SKM-1 treated with dmso at 0.1 percent for 144 hours (cell line): Measurements from ENCODE around the gene LRRC8C.

Source experiments
- DNase-seq: peaks from one replicate; lab custom pipeline; 2025; ENCODE audit not compliant: unreplicated experiment; lab: John Stamatoyannopoulos, UW

LRRC8C gene

GRCh38 chr1:89632657-89633247, at the start of gene LRRC8C:
Gene LRRC8C, plus strand, starts transcription at chr1:89633120. Its CDS starts 53,354 bp downstream, at chr1:89686474.
- DNase-seq, result peak; percentile 78

DNA sequence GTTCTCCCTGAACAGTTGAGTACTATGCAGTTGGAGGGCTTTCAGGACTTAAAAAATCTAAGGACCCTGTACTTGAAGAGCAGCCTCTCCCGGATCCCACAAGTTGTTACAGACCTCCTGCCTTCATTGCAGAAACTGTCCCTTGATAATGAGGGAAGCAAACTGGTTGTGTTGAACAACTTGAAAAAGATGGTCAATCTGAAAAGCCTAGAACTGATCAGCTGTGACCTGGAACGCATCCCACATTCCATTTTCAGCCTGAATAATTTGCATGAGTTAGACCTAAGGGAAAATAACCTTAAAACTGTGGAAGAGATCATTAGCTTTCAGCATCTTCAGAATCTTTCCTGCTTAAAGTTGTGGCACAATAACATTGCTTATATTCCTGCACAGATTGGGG, 48.7 kb upstream of the LRRC8C start:
- no peak for DNase-seq

DNA sequence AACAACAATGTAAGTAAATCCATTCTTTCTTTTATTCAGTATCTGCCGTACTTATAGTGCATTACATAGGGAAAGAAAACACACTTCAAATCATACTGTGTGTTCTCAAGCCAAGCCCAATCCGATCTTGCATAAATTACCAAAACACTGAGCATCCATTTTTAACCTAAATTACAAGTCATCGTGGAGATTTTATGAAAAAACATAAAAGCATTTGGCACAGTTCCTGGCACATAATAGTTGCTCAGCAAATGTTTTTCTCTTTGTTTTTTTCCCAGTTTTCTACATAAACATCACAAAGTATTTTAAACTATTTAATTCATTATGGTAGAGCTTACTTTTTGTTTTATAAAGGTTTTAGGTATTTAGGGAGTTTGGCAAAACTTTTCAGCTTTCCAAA, 48.1 kb upstream of the LRRC8C start:
- DNase-seq, result no peak

- DNase-seq, result no peak
Observed at GRCh38 chr1:89587729-89588161, 45.2 kb upstream of the LRRC8C start.

DNA sequence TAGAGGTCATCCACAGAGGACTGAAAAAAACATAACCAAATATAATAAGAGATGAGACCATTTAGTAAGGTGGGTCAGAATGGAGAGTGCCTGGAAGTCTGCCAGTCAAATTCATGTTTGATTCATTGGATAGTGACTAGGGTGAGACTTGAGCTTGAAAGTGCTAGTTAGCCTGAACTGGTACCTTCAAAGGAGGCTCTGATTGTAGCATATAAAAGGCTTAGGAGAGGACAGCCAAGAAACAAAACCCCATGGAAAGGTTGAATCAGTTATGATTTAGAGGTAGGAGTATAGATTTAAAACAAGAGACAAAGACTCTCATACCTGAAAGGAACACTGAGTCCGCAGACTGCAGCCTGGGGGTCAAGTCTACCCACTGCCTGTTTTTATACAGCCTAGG, 44.4 kb upstream of the LRRC8C start:
- DNase-seq, result no peak

- no peak for DNase-seq
Observed at GRCh38 chr1:89589515-89589914, 43.4 kb upstream of the LRRC8C start.

- no peak for DNase-seq
Observed at GRCh38 chr1:89590341-89591080, 42.4 kb upstream of the LRRC8C start.

DNA sequence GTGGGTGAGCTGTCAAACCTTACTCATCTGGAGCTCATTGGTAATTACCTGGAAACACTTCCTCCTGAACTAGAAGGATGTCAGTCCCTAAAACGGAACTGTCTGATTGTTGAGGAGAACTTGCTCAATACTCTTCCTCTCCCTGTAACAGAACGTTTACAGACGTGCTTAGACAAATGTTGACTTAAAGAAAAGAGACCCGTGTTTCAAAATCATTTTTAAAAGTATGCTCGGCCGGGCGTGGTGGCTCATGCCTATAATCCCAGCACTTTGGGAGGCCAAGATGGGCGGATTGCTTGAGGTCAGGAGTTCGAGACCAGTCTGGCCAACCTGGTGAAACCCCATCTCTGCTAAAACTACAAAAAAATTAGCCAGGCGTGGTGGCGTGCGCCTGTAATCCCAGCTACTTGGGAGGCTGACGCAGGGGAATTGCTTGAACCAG, 40.0 kb upstream of the LRRC8C start:
- peak; percentile 83 for DNase-seq

DNA sequence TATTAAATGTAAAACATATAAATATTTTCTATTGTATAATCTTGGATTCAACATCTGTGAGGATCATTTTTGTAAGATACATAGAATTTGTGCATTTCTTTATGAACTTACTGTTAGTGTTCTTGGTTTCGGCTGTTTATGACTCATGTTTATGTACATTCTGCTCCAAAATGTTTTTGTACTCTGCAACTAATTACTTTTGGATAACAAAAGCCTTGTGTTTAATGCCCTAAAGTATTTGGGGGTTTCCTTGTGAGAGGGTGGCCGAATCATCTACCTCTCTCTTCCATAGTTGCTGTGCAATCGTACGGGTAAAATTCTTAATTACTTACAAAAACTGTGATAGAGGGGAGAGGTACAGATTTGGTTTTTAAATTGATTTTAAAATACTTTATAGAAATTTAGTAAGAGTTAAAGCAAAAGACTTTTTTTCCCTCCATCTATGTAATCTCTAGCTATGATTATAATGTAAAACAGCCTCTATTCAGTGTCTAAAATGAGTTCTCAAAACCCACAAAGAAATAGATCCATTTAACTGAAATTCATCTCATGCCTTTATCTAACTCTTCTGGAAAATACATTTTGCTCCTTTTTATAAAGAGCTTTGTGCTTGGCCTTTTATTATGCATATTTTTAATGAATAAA, 38.7 kb upstream of the LRRC8C start:
- DNase-seq, result no peak

DNA sequence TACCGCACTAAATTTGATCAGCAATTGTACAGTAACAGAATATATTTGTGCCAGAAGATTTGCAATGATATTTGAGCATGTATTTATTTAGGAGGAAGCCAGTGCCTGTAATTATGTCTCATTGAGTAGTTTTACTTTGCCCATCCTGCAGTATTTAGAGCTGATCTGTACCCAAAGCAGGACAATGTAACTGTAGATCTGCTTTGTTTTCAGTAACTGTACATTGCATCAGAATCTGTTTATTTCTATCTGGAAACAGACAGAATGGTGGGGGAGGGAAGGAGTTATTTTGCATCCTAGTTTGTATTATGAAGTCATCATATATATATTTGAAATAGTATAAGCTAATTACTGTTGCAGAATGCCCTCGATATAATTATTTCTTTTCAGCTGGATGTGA, 36.2 kb upstream of the LRRC8C start:
- no peak for DNase-seq

DNA sequence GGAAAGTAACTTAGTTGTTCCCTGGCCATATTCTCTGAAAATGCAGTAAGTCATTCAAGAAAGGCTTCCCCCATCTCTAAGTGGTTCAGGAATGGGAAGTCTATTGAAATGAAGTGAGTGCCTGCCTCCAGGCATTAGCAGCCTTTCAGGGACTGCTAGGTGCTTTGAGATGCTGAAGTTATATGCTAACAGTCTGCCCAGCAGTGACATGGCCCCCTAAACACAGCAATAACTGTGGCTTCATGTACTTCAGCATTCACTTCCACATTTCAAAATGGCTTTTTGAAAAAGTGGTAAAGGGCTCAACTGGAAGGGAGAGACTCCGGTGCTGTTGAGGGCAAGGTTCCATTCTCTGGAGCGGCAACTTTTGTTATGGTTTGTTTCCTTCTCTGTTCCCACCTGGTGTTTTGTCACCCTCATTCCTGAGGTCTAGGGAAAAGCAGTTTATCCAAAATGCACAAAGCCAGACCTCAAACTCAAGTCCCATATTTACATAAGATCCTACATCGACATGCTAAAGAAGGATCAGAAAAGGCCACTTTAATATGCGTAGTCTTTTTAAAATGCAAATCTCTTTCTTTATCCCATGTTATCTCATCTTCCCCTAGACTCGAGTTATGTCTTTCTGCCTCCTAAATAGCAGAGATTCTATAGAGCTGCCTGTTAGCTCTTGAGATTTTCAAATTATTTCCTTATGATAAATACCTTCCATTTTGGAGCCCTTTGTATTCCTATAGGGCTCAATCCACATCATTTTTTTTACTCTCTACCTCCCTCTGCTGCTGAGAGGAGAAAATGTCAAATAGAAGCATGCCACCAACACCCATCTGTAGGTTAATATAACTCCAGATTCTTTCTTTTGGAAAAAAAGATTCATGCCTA, 34.2 kb upstream of the LRRC8C start:
- peak; percentile 34 for DNase-seq

DNA sequence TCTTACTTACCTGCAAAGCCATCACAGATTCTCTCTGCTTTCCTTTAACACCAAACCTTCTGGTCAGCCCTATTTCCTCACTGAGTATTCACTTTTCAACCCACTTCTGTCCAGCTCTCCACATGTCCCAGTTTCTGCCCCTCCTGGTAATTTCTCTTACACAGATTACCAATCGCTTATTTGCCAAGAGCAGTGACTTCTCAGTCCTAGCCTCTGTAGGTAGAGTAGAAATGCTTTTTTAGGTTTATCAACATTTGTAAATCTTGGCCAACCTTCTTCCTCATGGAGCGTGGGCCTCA, 33.6 kb upstream of the LRRC8C start:
- no peak for DNase-seq

DNA sequence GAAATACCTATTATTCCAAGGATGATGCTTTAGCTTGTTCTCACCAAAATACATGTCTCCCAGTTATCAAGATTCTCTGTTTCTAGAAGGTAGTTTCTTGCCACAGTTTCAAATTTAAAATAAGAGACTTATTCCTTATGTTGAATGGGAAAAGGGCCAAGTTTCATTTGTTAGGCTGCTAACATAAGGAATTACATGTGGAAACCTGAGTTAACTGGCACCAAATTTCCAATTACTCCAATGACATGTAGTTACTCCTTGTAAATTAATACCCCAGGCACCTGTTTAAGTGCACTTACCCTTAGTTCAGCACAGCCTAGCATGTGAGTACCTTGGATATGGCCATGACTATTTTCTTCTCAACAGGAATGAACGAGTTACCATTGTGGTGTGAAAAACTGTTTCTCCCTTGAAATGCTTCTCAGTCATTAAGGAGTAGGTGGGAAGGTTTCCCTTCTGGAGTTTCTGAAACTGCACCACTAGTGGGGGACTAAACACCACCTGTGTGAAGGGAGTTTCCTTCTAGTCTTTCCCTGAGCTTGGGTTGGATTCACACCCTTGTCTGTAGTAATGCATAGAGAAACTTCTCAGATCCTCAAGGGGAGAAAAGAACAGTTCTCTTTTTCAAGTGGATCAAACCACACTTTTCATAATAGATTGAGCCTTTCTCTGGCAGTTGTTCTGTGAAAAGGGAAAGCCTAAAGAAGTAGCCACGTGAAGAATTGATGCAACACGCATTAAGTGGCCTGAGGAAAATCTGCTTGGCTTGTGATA, 32.3 kb upstream of the LRRC8C start:
- no peak for DNase-seq

GRCh38 chr1:89602871-89603404, 30.0 kb upstream of the LRRC8C start:
- DNase-seq, result no peak

GRCh38 chr1:89603651-89604413, 29.1 kb upstream of the LRRC8C start:
- no peak for DNase-seq

DNA sequence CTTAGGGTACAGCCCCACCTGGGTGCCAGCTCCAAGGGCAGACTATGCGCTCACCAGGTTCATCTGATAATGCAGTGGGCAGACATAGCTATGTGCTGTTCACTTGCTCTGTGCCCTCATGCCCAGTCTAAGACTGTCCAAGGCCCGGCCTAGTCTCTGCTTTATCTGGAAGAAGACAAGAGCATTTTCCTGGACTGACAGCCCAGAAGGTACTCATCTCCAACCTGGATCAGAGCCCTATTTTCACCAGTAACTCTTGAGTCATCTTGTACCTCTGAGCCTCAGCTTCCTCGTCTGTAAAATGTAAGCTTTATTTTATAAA, 28.5 kb upstream of the LRRC8C start:
- no peak for DNase-seq

GRCh38 chr1:89605692-89606091, 27.2 kb upstream of the LRRC8C start:
- DNase-seq, result no peak

DNA sequence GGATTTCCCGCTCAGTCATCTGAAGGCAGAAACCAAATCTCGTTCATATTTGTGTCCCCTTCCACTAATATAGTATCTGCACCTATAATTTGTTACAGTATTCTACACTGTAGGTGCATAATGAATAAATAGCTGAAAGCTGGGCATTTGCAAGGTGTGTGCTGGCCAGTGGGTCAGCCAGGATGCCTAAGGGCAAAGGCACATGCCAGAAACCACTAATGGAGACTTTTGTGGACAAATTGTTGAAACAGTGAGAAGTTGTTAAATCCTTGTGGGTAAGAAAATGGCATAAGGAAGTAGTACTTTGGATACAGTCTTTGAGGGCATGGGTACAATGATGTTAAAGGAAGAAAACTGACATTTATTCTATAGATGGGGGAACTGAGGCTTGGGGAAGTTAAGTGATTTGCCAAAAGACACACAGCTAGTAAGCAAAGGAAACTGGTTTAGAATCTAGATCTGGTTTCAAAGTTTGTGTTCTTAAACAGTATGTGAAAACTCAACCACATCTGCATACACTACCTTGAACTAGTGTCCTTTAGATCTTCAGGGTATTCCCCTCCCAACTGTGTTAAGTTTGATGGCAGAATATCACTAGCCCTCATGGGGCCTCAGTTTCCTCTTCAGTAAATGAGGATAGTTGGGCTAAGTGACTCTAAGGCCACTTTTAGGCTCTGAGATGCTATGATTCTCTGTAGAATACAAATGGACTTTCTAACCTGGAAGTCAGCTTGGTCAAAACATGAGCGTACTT, 26.5 kb upstream of the LRRC8C start:
- no peak for DNase-seq

- DNase-seq, result no peak
Observed at GRCh38 chr1:89607156-89607555, 25.8 kb upstream of the LRRC8C start.
